ENCODE results near the gene GRIP2.

The GRIP2 gene

DNA sequence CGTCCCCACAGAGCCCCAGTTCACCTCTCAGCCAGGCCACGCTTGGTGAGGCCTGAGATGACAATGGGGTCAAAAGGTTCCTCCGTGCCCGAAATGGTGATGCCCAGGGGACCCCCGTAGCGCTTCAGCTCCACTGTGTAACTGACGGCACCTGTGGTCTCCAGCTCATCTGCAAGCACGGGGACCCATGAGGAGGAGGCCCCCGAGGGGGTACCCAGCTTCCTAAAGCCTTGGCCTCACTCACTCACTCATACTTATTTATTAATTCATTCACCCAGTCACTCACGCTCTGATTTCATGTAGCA lies 30.4 kb downstream of the GRIP2 start:
- Histone ChIP-seq H3K4me3 (no peak overlapping the region), H3K27ac (no peak overlapping the region)

DNA sequence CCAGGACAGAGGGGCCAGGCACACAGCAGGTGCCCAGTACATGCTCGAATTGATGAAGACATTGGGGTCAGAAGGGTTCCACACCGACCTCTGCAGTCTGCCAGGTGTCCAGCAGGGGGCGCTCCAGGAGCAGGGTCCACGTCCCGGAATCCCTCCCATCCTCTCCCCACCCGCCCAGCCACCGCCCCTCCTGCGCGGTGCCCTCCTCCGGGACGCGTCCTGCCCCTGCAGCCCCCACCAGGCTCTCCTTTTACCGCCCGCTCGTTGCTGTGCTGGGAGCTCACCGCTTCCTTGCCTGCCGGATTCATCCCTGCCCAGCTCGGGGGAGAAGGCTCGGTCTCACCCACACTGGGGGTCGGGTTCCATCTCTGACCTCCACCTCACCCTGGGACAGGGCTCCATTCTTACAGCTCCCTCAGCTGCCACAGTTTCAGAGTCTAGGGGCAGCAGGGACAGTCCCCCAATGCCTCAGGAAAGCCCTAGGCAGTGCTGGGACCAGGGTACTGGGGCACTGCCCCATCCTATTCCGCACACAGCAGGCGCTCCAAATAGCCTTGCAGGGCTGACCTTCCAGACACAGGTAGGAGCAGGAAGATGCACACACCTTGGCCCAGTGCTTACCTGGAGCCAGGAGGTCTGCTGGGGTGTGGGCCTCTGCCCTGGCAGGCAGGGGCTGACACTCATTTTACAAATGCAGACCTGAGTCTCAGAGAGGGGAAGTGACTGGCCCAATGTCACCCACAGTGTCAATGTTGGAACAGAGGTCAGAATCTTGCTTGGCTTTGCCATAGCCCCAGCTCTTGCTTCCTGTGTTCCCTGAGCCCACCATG lies 31.0 kb downstream of the GRIP2 start:
- Histone ChIP-seq H3K27ac (no peak overlapping the region), H3K4me3 (no peak overlapping the region)

DNA sequence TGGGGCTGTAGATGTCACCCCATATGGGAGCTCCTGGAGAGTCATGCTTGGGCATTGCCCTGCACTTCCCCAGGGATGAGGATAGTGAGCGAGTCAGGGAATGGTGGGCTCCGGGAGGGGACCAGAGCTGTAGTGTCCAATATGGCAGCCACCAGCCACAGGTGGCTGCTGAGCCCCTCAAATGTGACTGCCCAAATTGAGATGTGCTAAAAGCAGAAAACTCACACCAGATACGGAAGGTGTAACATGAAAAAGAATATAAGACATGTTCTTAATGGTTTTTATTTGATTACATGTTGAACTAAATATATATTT lies 31.7 kb downstream of the GRIP2 start:
- Histone ChIP-seq H3K27ac (no peak overlapping the region), H3K4me3 (no peak overlapping the region)

DNA sequence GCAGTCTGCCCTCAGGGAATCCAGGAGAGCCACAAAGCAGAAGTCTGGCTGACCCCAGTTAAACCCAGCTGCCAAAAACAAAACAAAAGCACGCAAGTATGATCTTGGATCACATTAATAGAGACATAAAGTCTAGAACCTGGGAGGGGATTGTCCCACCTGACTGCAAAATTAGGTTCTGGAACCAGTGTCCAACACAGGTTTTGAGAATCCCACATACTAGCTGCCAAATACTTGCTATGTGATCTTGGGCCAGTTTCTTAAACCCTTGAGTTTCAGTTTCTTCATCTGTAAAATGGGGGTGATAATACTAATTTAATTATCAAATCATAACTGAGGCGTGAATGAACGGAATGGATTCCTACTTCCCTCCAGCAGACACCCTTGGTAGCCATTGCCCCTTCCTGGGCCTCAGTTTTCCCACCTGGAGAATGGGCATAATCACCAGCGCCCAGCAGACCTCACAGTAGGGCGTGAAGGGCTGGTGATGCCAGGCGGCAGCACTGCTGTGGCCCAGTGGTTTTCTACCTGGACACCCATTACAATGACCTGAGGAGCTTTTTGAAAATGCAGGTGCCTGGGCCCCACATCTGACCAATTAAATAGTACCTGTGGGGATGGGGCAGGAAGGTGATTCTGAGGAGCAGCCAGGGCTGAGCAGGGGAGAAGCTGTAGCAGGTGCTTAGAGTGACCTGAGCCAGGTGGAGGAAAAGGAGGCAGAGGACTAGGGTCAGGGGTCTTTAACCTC lies 32.2 kb downstream of the GRIP2 start:
- H3K27ac ChIP-seq, result no peak overlapping the region
- no peak overlapping the region for H3K4me3 ChIP-seq

DNA sequence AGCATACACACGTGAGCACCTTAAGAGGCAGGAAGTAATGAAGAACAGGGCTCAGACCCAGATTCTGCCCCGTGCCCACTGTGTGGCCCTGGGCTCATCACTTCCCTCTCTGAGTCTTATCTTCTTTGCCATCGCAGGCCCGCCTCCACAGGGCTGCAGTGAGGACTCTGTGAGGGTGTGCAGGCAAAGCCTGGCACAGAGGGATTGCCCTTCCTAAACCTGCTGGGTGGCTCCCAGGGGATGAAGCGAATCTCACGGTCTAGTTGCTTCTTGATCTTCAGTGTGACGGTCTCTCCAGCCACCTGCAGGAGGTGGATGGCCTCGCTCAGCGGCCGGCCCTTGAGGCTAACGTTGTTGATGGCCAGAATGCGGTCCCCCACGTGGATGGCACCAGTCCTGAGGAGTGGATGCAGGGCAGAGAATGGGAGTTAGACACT lies 32.8 kb downstream of the GRIP2 start:
- Histone ChIP-seq H3K27ac (no peak overlapping the region), H3K4me3 (no peak overlapping the region)

DNA sequence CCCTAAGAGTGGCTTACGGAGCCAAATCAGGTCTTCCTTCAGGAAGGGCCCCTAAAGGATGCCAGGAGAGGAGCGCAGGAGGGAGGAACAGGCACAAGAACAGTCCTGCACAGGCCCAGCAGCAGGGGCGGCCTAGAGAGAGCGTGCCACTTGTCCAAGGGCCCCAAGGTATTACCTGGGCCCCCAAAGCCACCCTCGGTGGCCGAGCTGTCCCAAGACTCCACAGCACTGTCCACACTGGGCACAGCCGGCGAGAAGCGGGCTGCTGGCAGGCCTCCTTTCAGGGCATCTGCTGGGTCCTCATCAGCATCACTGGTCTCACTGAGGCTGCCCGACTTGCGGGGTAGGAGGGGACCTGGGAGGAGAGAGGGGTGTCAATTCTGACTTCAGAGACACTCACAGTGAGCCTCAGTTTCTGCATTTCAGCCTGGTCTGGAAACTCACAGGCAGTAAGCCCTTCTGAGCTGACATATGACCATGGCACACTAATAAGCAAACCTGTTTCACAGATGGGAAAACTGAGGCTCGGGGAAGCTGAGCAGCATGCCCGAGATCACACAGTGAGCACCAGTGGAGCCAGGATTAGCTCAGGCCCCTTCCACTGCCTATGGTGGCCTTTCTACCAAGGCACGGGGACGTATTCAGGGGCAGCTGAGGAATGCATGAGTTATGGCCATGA lies 33.4 kb downstream of the GRIP2 start:
- H3K4me3 ChIP-seq, result no peak overlapping the region
- H3K27ac ChIP-seq, result no peak overlapping the region

DNA sequence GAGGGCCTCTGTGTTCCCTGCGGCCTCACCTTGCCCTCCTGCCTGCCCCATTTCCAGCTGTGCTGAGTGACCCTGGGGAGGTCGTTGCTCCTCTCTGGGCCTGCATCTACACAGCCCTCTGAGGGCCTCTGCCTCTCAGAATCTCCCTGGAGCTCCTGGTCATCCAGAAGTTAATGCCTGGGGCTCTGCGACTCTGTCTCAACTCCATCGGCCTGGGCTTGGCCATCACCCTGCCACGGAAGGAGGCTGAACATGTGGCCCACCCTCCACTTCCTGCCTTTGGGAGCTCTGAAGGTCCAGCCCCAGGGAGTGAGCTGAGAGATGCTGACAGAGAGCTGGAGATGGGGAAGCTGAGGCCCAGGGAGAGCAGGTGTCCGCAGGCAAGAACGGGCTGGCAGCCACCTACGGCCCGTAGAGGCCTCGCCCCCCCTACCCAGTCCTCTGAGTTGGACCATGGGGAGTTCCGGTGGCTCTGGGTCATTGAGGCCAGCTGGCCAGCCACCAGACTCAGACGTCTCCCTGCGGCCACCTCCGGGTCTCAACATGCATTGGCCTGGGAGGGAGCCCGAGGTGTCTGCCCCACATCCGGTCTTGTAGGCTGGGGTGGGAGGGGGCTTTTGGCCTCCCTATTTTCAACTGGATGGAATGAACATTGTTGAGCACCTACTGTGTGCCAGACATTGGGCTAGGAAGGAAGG lies 34.2 kb downstream of the GRIP2 start:
- Histone ChIP-seq H3K27ac (no peak overlapping the region), H3K4me3 (no peak overlapping the region)

DNA sequence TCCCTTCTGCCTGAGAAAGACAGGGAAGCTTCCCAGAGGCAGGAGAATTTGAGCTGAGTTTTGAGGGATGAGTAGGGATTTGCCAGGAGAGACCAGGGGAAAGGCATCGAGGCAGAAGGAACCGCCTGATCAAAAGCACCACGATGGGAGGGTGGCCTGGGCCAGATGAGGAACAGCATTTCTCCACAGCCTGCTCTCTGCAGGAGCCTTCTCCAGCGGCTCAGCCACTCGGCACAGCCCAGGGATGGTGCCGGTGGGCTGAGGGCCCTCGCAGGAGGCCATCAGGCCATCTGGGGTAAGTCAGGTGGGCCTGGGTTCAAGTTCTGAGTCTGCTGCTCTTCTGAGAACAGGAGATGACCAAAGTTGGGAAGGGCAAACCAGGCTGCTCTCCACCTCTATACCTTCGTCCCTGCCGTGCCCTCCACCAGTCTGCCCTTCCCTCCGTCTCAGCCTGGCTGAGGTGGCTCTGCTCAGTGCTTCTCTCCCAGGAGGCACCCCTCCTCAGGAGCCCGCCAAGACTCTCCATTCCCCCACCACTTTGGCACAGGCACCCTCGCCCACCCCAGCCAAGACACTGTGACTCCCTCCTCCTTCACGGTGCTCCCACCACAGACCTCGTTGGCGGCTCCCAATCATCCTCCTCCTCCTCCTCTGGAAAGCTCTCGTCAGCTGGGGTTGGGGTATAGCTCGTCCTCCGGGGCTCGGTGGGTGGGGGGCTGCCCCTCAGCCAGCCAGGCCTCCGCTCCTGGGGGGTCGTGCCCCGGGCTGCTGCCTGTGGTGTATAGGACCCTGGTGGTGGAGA lies 34.9 kb downstream of the GRIP2 start:
- H3K4me3 ChIP-seq, result no peak overlapping the region
- no peak overlapping the region for H3K27ac ChIP-seq

DNA sequence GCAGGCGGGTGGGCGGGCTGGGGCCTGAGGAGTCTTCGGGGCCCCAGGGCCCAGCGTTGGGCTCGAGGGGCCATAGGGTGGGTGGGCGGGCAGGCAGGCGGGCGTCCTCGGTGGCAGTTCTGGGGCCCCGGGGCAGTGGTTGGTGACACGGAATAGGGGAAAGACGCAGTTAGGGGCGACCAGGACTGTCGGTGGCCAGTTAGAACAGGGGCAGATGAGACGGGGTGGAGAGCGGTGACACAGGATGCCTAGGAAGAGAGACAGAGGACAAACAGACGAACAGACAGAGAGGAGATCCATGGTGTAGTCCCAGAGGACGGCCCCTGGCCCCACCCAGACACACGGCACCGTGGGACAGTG lies 36.5 kb downstream of the GRIP2 start:
- Histone ChIP-seq H3K4me3 (no peak overlapping the region), H3K27ac (no peak overlapping the region)

DNA sequence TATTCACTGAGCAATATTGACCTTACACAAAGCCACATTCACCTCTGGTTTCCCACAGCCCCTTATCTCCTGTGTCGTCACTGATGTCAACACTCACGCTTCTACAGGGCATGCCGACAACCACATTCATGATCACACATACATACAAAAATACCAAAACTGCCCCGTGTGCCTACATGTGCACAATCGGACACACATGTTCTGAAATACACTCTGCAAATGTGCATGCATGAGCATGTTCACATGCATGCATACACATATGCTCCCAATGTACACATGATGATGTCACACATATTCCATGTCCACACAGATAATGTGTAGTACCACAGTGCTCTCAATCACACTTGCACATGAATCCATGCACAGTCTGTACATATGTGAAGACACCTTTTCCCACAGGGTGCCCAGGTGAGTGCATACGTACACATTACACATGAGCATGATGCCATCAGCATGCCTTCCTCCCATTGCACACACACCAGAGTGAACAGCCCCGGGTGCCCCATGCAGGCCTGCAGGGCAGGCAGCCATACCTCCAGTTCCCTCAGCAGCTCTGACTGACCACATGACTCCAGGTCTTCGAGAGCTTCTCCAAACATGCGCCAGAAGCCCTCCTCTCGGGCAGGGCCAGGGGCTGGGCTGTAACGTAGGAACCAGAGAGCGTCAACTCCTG lies 37.0 kb downstream of the GRIP2 start:
- no peak overlapping the region for H3K27ac ChIP-seq

DNA sequence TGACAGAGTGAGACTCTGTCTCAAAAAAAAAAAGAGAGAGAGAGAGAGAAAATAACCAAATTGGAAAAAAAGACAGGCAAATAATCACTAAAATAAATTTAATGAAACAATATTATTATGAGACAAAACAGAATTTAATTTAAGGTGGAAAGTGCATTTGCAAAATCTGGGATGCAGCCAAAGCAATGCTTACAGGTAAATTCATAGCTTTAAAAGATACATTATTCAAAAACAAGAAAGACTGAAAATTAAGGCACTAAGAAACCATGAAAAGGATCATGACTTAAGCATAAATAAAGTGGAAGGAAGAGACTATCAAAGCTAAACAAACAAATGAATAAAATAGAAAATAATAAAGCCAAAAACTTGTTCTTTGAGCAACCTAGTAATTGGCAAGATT lies 37.7 kb downstream of the GRIP2 start:
- Histone ChIP-seq H3K4me3 (no peak overlapping the region), H3K27ac (no peak overlapping the region)

More for the DNA sequence above, 37.0 kb downstream of the GRIP2 start:
- no peak overlapping the region for H3K4me3 ChIP-seq

DNA sequence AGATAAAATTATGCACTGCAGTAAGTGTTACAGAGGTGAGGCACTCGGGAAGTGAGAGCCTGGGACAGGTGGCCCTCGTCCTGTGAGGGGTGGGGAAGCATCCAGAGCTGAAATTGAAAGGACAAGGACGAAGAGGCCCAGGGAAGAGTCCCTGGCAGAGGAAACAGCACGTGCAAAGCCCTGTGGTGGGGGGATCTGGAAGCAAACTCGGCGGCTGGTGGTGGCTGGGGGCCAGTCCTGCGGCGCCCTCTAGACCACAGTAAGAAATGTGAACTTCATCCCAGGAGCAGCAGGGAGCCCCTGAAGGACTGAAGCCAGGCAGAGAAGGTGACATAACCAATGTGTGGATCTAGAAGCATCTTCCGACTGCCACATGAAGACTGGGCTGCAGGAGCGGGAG lies 42.8 kb downstream of the GRIP2 start:
- Histone ChIP-seq H3K27ac (no peak overlapping the region), H3K4me3 (no peak overlapping the region)

DNA sequence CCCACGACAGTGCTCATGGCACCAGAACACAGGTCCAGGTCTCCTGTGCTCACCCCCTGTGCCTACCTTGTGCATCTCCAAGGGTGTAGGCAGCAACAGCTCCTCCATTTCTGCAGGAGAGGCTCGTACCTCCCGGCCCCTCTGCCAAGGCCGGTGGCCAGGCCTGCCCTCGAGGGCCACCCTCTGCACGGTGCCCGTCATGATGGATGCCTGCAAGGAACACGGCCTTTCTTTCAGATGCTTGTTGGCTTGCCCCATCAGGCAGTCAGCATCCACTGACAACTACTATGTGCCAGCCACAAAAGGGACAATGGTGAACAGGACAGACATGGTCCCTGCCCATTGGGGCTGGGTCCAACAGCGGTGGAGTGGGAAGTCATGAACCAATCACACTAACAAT lies 43.8 kb downstream of the GRIP2 start:
- Histone ChIP-seq H3K27ac (no peak overlapping the region), H3K4me3 (no peak overlapping the region)

DNA sequence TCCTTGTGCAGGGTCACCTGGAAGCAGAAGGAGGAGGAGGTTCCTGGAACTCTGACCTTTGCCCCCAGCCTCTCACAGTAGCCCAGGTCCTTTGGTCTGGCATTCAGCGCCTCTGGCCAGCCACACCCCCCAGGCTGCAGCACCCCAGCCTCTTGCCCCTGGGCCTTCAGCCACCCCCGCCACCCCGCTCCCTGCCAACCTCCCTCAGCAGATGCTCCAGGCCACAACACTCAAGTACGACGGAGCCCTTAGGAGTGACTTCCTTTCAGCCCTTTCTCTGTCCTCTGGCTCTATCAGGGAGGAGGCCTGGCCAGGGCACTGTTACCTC lies 45.2 kb downstream of the GRIP2 start:
- Histone ChIP-seq H3K27ac (no peak overlapping the region), H3K4me3 (no peak overlapping the region)

DNA sequence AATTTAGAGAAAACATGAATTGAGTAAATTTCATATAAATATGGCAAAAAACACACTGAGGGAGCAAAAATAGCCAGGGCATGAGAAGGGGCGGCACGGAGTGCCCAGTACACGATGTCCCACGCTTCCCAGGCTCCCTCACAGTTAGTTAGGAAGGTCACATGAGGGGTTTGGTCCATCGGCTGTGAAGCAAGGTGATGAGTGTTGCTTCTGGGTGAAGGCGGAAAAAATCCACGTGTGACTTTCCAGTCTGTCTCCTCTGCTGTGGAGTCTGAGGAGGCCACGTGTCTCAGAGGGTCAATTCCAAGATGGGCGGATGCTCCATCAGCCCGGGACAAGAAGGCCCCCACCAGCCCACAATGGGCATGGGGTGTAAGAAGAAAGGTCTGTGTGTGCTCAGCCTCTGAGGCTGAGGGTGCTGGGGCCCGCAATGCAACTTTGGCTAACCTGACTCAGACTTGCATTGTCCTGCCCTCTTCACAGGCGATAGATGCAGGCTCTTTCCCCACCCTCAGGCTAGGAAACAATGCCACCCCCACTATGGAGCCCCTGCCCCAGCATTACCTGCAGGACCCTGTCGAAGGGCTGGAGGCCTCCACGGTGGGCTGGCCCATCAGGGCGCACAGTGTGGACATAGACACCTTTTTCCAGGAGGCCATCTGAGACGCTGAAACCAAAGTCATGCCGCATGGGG lies 45.7 kb downstream of the GRIP2 start:
- H3K27ac ChIP-seq, result no peak overlapping the region
- no peak overlapping the region for H3K4me3 ChIP-seq

DNA sequence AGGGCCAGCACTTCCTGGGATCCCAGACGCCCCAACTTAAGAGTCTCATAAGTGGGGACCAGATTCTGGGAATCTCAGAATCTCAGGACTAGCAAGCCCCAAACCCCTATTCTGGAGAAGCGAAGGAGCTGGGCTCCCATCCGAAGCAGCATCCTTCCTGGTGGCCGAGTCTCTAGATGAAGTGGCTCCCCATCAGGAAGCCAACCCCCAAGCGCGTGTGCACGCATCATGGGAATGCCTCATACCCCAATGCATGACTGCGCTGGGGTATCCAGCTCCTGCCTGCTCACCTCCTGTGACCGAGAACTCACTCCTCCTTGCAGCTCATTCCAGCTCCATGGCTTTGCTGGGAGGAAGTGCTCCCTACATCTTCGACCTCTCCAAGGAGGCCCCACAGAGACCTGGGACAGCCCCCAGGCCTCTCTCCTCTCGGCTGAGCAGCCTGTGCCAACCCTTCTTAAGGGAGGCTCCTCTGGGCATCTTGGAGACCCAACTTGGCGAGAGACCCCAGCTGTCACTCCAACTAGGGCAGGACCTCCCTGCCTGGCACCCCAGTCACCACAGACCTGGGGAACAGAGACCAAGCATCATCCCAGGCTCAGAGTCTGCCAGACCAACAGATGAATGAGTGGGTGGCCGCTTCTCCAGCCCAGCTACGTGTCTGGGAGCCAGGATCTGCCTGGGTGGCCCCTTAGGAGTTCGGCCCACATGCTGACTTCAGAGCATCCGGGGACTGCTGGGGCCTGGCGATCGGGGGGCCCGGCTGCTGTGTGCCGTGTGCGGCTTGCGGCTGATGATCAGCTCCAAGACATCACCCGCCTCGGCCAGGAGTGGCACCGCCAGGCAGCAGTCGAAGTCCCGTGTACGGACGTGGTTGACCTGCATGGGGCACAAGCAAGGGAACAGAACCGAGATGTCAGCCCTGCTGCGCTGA lies 46.9 kb downstream of the GRIP2 start:
- no peak overlapping the region for H3K27ac ChIP-seq

DNA sequence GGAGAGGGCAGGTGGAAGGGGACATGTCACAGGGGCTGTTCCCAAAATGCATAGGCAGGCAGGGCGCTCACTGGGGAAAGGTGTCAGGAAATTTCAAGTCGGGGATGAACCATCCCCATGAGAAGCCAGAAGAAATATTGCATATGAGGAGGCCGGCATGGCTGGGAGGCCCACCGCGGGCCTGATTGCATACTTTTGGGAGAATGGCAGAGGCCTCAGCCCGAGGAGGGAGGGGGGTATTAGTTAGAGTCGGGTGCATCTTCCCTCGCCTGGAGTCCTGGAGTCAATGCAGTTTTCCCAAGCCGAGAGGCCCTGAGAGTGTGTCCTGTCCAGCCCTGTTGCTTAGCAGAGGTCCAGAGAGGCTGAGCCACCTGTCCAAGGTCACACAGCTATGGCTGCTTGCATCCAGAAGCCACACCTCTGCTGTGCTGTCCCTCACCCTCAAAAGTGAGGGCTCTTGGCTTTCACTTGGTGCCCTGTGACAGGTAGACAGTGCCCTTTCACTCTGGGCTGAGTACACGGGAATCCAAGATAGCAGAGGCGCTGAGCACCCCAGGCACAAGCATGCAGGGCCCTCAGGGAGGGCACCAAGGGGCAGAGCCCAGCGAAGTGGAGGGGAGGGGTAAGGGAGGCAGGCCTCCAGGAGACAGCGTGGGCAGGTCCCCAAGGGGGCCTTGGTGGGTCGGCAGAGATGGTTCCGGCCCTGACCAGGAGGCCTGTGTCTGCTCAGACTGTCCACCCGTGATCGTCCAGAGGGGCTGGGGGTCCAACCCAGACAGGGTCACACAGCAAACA lies 48.5 kb downstream of the GRIP2 start:
- Histone ChIP-seq H3K27ac (no peak overlapping the region), H3K4me3 (no peak overlapping the region)

More for the DNA sequence above, 46.9 kb downstream of the GRIP2 start:
- no peak overlapping the region for H3K4me3 ChIP-seq
